ENCODE measurements around the gene BICRA. TPM values are rescaled to one million over a fixed set of nuclear protein-coding genes. Genes with fewer than 3 reads are reported as not detected.

BICRA gene
- total and polyA plus RNA-seq, 9 of the 15 experiments (the other 6 are each of a cell fraction or from before 2014, with no cell fraction given), result 0.01 to 8.8 (median 1.2) TPM

DNA sequence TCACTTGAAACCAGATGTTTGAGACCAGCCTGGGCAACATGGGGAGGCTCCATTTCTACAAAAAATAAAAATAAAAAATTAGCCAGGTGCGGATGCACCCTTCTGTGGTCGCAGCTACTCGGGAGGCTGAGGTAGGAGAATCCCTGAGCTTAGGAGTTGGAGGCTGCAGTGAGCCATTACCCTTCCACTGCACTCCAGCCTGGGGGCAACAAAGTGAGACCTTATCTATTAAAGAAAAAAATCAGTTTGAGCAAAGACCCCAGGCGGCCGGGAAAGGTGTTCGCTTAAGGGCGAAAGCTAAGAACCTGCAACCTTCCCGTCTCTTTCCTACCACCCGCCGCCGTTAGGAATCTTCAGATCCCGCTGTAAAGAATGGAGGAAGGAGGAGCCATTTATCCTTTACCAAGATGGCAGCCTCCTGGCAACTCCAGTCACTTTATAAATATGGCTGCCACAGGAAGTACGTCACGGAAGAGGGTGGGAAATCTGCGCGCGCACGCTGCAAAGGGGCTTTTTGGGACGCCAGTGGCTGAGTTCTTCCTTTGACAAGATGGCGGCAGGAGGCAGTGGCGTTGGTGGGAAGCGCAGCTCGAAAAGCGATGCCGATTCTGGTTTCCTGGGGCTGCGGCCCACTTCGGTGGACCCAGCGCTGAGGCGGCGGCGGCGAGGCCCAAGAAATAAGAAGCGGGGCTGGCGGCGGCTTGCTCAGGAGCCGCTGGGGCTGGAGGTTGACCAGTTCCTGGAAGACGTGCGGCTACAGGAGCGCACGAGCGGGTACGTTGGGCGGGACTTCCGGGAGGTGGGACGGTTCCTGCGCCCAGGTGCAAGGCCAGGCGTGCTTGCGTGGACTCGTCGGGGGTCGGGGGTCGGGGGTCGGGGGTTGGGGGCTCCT lies 136.3 kb downstream of the BICRA start, which contains the start of gene NOP53 (continued):
- TF ChIP-seq, protein P1, sequence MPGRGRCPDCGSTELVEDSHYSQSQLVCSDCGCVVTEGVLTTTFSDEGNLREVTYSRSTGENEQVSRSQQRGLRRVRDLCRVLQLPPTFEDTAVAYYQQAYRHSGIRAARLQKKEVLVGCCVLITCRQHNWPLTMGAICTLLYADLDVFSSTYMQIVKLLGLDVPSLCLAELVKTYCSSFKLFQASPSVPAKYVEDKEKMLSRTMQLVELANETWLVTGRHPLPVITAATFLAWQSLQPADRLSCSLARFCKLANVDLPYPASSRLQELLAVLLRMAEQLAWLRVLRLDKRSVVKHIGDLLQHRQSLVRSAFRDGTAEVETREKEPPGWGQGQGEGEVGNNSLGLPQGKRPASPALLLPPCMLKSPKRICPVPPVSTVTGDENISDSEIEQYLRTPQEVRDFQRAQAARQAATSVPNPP (IDR thresholded peaks at IDR 0.05; ENCODE audit: borderline replicate concordance, insufficient read depth, insufficient read length), result no peak
- TF ChIP-seq, protein P2, sequence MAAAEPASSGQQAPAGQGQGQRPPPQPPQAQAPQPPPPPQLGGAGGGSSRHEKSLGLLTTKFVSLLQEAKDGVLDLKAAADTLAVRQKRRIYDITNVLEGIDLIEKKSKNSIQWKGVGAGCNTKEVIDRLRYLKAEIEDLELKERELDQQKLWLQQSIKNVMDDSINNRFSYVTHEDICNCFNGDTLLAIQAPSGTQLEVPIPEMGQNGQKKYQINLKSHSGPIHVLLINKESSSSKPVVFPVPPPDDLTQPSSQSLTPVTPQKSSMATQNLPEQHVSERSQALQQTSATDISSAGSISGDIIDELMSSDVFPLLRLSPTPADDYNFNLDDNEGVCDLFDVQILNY (CRISPR knock-in tag; IDR thresholded peaks at IDR 0.05), result no peak
- TF ChIP-seq HSF4 (CRISPR knock-in tag; IDR thresholded peaks at IDR 0.05; ENCODE audit: borderline replicate concordance) (no peak), SIRT6 (IDR thresholded peaks at IDR 0.05; ENCODE audit: low read depth, low read length) (no peak), ARID2 (IDR thresholded peaks at IDR 0.05) (no peak), TOE1 (IDR thresholded peaks at IDR 0.05; ENCODE audit: borderline replicate concordance) (0 out of 2 replicates have a peak, but pooled peaks have one; percentile 62), TOE1 (CRISPR knock-in tag; IDR thresholded peaks at IDR 0.05; ENCODE audit: borderline replicate concordance, low read depth) (no peak), NR2C1 (IDR thresholded peaks at IDR 0.05) (peak; percentile 87), NR2C1 (tag; IDR thresholded peaks at IDR 0.05) (peak; percentile 86), ZSCAN29 (IDR thresholded peaks at IDR 0.05) (no peak), ERF (CRISPR knock-in tag; IDR thresholded peaks at IDR 0.05) (peak; percentile 56; the same call in 1 of the 2 replicates), BHLHE40 (IDR thresholded peaks at IDR 0.05; ENCODE audit: low read length) (peak; percentile 77), ZNF134 (CRISPR knock-in tag; conservative IDR thresholded peaks at IDR 0.05) (no peak; the same call in 1 of the 2 replicates), TRIM28 (IDR thresholded peaks at IDR 0.05) (no peak), EZH2 (IDR thresholded peaks at IDR 0.05; ENCODE audit: borderline replicate concordance, low read depth, low read length) (no peak), BRD9 (IDR thresholded peaks at IDR 0.05; ENCODE audit: low read depth, partially characterized antibody) (no peak), KLF6 (CRISPR knock-in tag; IDR thresholded peaks at IDR 0.05; ENCODE audit: borderline replicate concordance) (no peak; the same call in 1 of the 2 replicates), SAFB (IDR thresholded peaks at IDR 0.05; ENCODE audit: borderline replicate concordance, low read depth, low read length) (no peak), GABPA (tag; conservative IDR thresholded peaks at IDR 0.05; ENCODE audit: low read depth) (peak; percentile 97)
- TF ChIP-seq, protein P3, sequence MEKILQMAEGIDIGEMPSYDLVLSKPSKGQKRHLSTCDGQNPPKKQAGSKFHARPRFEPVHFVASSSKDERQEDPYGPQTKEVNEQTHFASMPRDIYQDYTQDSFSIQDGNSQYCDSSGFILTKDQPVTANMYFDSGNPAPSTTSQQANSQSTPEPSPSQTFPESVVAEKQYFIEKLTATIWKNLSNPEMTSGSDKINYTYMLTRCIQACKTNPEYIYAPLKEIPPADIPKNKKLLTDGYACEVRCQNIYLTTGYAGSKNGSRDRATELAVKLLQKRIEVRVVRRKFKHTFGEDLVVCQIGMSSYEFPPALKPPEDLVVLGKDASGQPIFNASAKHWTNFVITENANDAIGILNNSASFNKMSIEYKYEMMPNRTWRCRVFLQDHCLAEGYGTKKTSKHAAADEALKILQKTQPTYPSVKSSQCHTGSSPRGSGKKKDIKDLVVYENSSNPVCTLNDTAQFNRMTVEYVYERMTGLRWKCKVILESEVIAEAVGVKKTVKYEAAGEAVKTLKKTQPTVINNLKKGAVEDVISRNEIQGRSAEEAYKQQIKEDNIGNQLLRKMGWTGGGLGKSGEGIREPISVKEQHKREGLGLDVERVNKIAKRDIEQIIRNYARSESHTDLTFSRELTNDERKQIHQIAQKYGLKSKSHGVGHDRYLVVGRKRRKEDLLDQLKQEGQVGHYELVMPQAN (IDR thresholded peaks at IDR 0.05; ENCODE audit: borderline replicate concordance), result peak; percentile 93
- TF ChIP-seq, protein P4, sequence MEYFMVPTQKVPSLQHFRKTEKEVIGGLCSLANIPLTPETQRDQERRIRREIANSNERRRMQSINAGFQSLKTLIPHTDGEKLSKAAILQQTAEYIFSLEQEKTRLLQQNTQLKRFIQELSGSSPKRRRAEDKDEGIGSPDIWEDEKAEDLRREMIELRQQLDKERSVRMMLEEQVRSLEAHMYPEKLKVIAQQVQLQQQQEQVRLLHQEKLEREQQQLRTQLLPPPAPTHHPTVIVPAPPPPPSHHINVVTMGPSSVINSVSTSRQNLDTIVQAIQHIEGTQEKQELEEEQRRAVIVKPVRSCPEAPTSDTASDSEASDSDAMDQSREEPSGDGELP (CRISPR knock-in tag; IDR thresholded peaks at IDR 0.05; ENCODE audit: borderline replicate concordance), result peak; percentile 74; the same call in 1 of the 2 replicates
- TF ChIP-seq, protein P5, sequence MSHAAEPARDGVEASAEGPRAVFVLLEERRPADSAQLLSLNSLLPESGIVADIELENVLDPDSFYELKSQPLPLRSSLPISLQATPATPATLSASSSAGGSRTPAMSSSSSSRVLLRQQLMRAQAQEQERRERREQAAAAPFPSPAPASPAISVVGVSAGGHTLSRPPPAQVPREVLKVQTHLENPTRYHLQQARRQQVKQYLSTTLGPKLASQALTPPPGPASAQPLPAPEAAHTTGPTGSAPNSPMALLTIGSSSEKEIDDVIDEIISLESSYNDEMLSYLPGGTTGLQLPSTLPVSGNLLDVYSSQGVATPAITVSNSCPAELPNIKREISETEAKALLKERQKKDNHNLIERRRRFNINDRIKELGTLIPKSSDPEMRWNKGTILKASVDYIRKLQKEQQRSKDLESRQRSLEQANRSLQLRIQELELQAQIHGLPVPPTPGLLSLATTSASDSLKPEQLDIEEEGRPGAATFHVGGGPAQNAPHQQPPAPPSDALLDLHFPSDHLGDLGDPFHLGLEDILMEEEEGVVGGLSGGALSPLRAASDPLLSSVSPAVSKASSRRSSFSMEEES (CRISPR knock-in tag; IDR thresholded peaks at IDR 0.05), result no peak

Measured in K562 (cell line).